ENCODE results near the gene ELL.

The ELL gene

GRCh38 chr19:18488838-18489626 is 32.8 kb downstream of the ELL start:
- peak; percentile 29 for TF ChIP-seq CTCF (IDR thresholded peaks at IDR 0.05; ENCODE audit: low read depth, low read length, missing control alignments)
- no peak for DNase-seq (ENCODE audit: extremely low read depth, low read depth)

GRCh38 chr19:18488403-18488723 is 33.5 kb downstream of the ELL start:
- no peak for DNase-seq (ENCODE audit: extremely low read depth, low read depth)
- peak; percentile 20 for TF ChIP-seq CTCF (IDR thresholded peaks at IDR 0.05; ENCODE audit: low read depth, low read length, missing control alignments)
- no peak overlapping the region for H3K4me3 ChIP-seq (replicated peaks; ENCODE audit: low read depth, low read length)

More at GRCh38 chr19:18488838-18489626, 32.8 kb downstream of the ELL start:
- no peak overlapping the region for H3K4me3 ChIP-seq (replicated peaks; ENCODE audit: low read depth, low read length)

- no peak for DNase-seq (ENCODE audit: extremely low read depth, low read depth)
- H3K4me3 ChIP-seq (replicated peaks; ENCODE audit: low read depth, low read length): no peak overlapping the region
- no peak for TF ChIP-seq CTCF (IDR thresholded peaks at IDR 0.05; ENCODE audit: low read depth, low read length, missing control alignments)
These were observed 34.1 kb downstream of the ELL start for GRCh38 chr19:18487576-18488402.

DNA sequence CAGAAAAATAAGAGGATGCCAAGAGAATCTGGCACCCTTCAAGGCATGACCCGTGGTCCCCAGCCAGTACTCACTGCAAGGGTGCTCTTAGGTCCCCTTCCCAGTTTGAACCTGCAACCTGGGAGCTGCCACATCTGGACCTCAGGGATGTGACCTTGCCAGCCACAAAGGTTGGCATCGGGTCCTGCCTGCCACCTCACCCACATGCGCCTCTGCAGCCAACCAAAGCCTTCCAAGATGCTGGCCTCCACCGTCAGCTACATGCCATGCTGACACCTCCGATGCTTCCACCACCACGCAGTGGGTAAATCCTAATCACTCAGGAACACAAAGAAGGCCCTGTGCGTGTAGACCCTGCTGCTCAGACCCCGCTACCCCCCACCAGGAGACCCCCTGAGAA is 35.1 kb downstream of the ELL start:
- H3K4me3 ChIP-seq (replicated peaks; ENCODE audit: low read depth, low read length): no peak overlapping the region
- DNase-seq (ENCODE audit: extremely low read depth, low read depth): no peak

DNA sequence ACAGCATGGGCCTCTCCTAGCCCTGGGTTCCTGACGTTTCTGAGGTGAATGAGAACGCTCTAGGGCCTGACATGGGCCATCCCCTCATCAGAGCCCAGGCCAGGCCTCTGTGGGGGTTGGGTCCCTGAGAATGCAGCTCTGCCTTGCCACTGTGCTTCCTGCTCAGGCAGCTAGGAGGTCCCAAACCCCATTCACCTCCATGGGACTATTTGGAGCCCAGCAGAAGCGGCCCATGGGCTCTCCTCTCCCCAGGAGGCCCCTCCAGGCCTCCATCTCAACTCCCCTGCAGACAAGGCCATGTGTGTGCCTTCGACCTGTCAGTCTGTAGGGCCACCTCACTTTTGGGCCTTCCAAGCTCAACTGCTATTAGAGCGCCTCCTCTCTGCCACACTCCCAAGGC is 36.9 kb downstream of the ELL start:
- H3K4me3 ChIP-seq (replicated peaks; ENCODE audit: low read depth, low read length): no peak overlapping the region
- no peak for TF ChIP-seq CTCF (IDR thresholded peaks at IDR 0.05; ENCODE audit: low read depth, low read length, missing control alignments)
- DNase-seq (ENCODE audit: extremely low read depth, low read depth): no peak

More for the DNA sequence above, 35.1 kb downstream of the ELL start:
- no peak for TF ChIP-seq CTCF (IDR thresholded peaks at IDR 0.05; ENCODE audit: low read depth, low read length, missing control alignments)

DNA sequence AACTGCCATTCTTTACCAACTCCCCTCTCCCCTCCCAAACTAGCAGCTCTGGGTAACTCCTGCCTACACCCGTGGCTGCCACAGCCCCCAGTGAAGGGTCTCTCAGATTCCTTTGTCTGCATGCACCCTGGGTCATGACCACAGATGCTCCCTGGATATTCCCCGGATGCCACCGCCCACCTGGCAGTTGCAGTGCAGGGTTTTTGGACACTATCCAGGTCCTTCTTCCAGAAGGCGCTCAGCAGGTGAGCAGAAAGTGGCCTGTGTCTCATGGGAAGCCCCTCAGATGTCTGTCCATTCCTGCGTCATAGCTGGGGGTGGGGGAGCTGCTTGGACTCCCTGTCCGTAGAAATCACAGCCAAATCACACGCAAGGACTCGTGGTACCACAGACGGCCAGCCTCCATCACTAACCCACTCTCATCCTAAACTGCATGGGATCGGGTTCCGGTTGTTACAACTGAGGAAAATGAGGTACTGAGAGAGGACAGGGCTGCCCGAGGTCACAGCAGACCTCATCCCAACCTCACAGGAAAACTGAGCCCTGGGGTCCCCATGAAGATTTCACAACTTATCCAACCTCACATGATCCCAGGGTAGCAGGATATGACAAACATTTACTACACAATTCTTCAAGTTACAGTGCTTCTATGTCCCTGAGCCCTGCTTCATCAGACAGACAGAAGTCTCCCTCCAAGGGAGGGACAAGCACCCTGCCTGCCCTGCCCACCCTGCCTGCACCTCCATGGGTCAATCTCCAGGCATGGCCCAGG is 38.6 kb downstream of the ELL start:
- no peak for DNase-seq (ENCODE audit: extremely low read depth, low read depth)
- no peak for TF ChIP-seq CTCF (IDR thresholded peaks at IDR 0.05; ENCODE audit: low read depth, low read length, missing control alignments)
- no peak overlapping the region for H3K4me3 ChIP-seq (replicated peaks; ENCODE audit: low read depth, low read length)
